Measurements from ENCODE around the gene SLC6A17.

The SLC6A17 gene

GRCh38 chr1:110135666-110136065 lies 14.6 kb upstream of the SLC6A17 start:
- DNase-seq: no peak

GRCh38 chr1:110136911-110137310 lies 13.4 kb upstream of the SLC6A17 start:
- DNase-seq: no peak

- no peak for DNase-seq
Measured at GRCh38 chr1:110138956-110139355, 11.3 kb upstream of the SLC6A17 start.

GRCh38 chr1:110144366-110144765 lies 5.9 kb upstream of the SLC6A17 start:
- no peak for DNase-seq

- DNase-seq: no peak
Measured at GRCh38 chr1:110148961-110149360, 1.3 kb upstream of the SLC6A17 start.

GRCh38 chr1:110151175-110151669 lies 928 bp downstream of the SLC6A17 start:
- DNase-seq: no peak

- no peak for DNase-seq
Measured at GRCh38 chr1:110152133-110152785, 2.0 kb downstream of the SLC6A17 start.

GRCh38 chr1:110153407-110153950 lies 3.2 kb downstream of the SLC6A17 start:
- DNase-seq: no peak

GRCh38 chr1:110155878-110156522 lies 5.7 kb downstream of the SLC6A17 start:
- DNase-seq: peak; percentile 70

- DNase-seq: no peak
Measured at GRCh38 chr1:110158261-110158660, 8.0 kb downstream of the SLC6A17 start.

- no peak for DNase-seq
Measured at GRCh38 chr1:110159168-110159567, 8.9 kb downstream of the SLC6A17 start.

GRCh38 chr1:110160538-110161100 lies 10.3 kb downstream of the SLC6A17 start:
- DNase-seq: no peak

- DNase-seq: no peak
Measured at GRCh38 chr1:110161165-110161564, 10.9 kb downstream of the SLC6A17 start.

- no peak for DNase-seq
Measured at GRCh38 chr1:110161849-110162248, 11.6 kb downstream of the SLC6A17 start.

GRCh38 chr1:110163591-110163990 lies 13.3 kb downstream of the SLC6A17 start:
- no peak for DNase-seq

- DNase-seq: no peak
Measured at GRCh38 chr1:110164725-110165350, 14.5 kb downstream of the SLC6A17 start.

- DNase-seq: no peak
Measured at GRCh38 chr1:110165761-110166231, 15.5 kb downstream of the SLC6A17 start.

- DNase-seq: no peak
Measured at GRCh38 chr1:110166861-110167260, 16.6 kb downstream of the SLC6A17 start.

GRCh38 chr1:110170766-110171733 lies 20.8 kb downstream of the SLC6A17 start:
- DNase-seq: no peak

- DNase-seq: no peak
Measured at GRCh38 chr1:110172001-110172400, 21.7 kb downstream of the SLC6A17 start.

GRCh38 chr1:110173466-110174105 lies 23.3 kb downstream of the SLC6A17 start:
- DNase-seq: no peak

GRCh38 chr1:110174961-110175360 lies 24.7 kb downstream of the SLC6A17 start:
- no peak for DNase-seq
